Measurements from ENCODE around the gene RANBP10.

RANBP10 gene

GRCh38 chr16:67707790-67708189 is 98.6 kb downstream of the RANBP10 start:
- Histone ChIP-seq H3K9ac (ENCODE audit: low read length) (no peak overlapping the region), H4K20me1 (ENCODE audit: low read depth, low read length) (no peaks in the 10 kb centered on the region), H3K4me2 (ENCODE audit: low read depth, low read length, poor library complexity, severe bottlenecking) (no peak overlapping the region), H3K36me3 (ENCODE audit: low read length) (no peaks in the 10 kb centered on the region), H3K27me3 (ENCODE audit: low read length) (no peaks in the 10 kb centered on the region), H2AFZ (ENCODE audit: low read depth, low read length, severe bottlenecking) (no peak overlapping the region), H3K79me2 (ENCODE audit: insufficient read depth, low read length) (peaks cover 82% of the 10 kb centered on the region), H3K9me2 (replicated peaks; ENCODE audit: insufficient read depth, low read length) (no peaks in the 10 kb centered on the region), H3K4me3 (ENCODE audit: insufficient read depth, low read length, poor library complexity, severe bottlenecking) (no peak overlapping the region), H3F3A (ENCODE audit: insufficient read depth) (no peaks in the 10 kb centered on the region), H3K9me3 (ENCODE audit: insufficient read depth, low read length) (no peaks in the 10 kb centered on the region), H3K27ac (ENCODE audit: low read depth, low read length) (no peak overlapping the region)
- TF ChIP-seq EZH2phosphoT487 (conservative IDR thresholded peaks at IDR 0.05; ENCODE audit: low read length) = no peak
- TF ChIP-seq CTCF (IDR thresholded peaks at IDR 0.05; ENCODE audit: insufficient read depth, low read length, poor library complexity, severe bottlenecking) = no peak

GRCh38 chr16:67707210-67707609 is 99.2 kb downstream of the RANBP10 start:
- H3K4me3 ChIP-seq (ENCODE audit: insufficient read depth, low read length, poor library complexity, severe bottlenecking) = no peak overlapping the region
- no peaks in the 10 kb centered on the region for H3K36me3 ChIP-seq (ENCODE audit: low read length)
- H2AFZ ChIP-seq (ENCODE audit: low read depth, low read length, severe bottlenecking) = no peak overlapping the region
- no peaks in the 10 kb centered on the region for H3K27me3 ChIP-seq (ENCODE audit: low read length)
- no peak overlapping the region for H3K27ac ChIP-seq (ENCODE audit: low read depth, low read length)
- no peak overlapping the region for H3K9ac ChIP-seq (ENCODE audit: low read length)
- H3K4me2 ChIP-seq (ENCODE audit: low read depth, low read length, poor library complexity, severe bottlenecking) = no peak overlapping the region
- no peaks in the 10 kb centered on the region for H3K9me3 ChIP-seq (ENCODE audit: insufficient read depth, low read length)
- no peaks in the 10 kb centered on the region for H4K20me1 ChIP-seq (ENCODE audit: low read depth, low read length)
- no peaks in the 10 kb centered on the region for H3F3A ChIP-seq (ENCODE audit: insufficient read depth)
- peaks cover 87% of the 10 kb centered on the region for H3K79me2 ChIP-seq (ENCODE audit: insufficient read depth, low read length)
- H3K9me2 ChIP-seq (replicated peaks; ENCODE audit: insufficient read depth, low read length) = no peaks in the 10 kb centered on the region
- TF ChIP-seq CTCF (IDR thresholded peaks at IDR 0.05; ENCODE audit: insufficient read depth, low read length, poor library complexity, severe bottlenecking) = no peak

- Histone ChIP-seq H3K4me3 (ENCODE audit: insufficient read depth, low read length, poor library complexity, severe bottlenecking) (no peak overlapping the region), H3K9ac (ENCODE audit: low read length) (no peak overlapping the region), H3K79me2 (ENCODE audit: insufficient read depth, low read length) (peaks cover 78% of the 10 kb centered on the region)
These were observed 102.2 kb downstream of the RANBP10 start for GRCh38 chr16:67704110-67704509.

More at GRCh38 chr16:67704110-67704509, 102.2 kb downstream of the RANBP10 start:
- Histone ChIP-seq H3K9me3 (ENCODE audit: insufficient read depth, low read length) (no peaks in the 10 kb centered on the region), H3F3A (ENCODE audit: insufficient read depth) (no peaks in the 10 kb centered on the region), H3K36me3 (ENCODE audit: low read length) (no peaks in the 10 kb centered on the region), H2AFZ (ENCODE audit: low read depth, low read length, severe bottlenecking) (no peak overlapping the region), H3K4me2 (ENCODE audit: low read depth, low read length, poor library complexity, severe bottlenecking) (no peak overlapping the region), H3K27ac (ENCODE audit: low read depth, low read length) (no peak overlapping the region), H3K9me2 (replicated peaks; ENCODE audit: insufficient read depth, low read length) (no peaks in the 10 kb centered on the region), H3K27me3 (ENCODE audit: low read length) (no peaks in the 10 kb centered on the region), H4K20me1 (ENCODE audit: low read depth, low read length) (no peaks in the 10 kb centered on the region)
- TF ChIP-seq CTCF (IDR thresholded peaks at IDR 0.05; ENCODE audit: insufficient read depth, low read length, poor library complexity, severe bottlenecking) (no peak), EZH2phosphoT487 (conservative IDR thresholded peaks at IDR 0.05; ENCODE audit: low read length) (no peak)
